Fibroblast of the conjunctiva (primary cell): ENCODE data around the gene PLCL2.
"Not testable (repeated sequence)": the region's sequence is repeated elsewhere in the genome, so short reads cannot be mapped to it uniquely, and the experiment has no call there.

ENCODE experiments used
- DNase-seq: peaks from one replicate; pipeline ENCODE4 v3.0.0-alpha.2; 2010; ENCODE audit warnings: low read depth

PLCL2 gene

DNA sequence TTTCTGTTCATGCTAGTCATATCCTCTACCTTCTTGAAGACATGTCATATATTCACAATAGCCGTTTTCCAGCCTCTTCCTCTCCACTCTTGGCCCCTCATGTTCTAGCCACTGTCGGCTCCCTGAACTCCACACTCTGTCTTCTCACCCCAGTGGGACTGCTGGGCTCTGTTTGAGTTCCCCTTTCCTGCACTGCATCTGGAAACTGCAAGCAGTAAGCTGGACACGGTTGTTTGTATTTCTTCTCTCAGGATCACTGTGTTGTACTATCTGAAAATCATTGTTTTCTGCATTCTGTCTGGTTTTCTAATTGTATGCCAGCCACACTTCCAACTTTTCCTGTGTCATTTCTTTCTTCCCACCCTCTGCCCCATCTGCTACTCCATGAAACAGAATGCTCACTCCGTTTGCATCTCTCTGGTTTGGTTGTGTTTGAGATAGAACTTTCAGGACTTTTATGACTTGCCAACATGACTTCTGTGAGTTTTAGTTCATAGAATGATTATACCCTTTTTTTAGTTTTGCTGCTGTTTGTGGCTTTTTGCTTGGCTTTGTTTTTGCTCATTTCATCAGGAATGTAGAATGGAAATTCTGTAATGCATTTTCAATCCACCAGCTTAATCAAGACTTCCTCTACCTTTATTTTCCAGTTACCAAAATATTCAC, 192.3 kb downstream of the PLCL2 start:
- DNase-seq, result no peak

DNA sequence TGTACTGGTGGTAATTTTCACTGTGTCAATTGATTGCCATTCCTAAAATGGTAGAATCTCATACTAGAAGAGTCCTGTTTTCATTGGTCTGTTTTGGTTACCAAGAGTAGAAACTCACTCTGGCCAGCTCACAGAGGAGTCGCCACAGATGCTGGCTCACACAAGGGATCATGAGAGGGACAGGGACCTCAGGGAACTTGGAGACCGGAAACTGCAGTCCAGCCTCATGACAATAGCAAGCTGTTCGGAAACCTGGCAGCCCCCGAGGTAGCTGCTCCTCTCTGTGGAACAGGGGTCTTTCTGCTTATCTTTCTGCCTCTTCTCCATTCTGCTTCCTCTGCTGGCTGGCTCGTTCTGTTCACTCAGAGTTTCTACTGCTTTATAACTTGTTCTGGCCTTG, 192.9 kb downstream of the PLCL2 start:
- no peak for DNase-seq

GRCh38 chr3:17078926-17079465, 194.2 kb downstream of the PLCL2 start:
- no peak for DNase-seq

GRCh38 chr3:17079933-17080332, 195.2 kb downstream of the PLCL2 start:
- DNase-seq, result no peak

- no peak for DNase-seq
Measured at GRCh38 chr3:17081520-17081919, 196.8 kb downstream of the PLCL2 start.

GRCh38 chr3:17087509-17087908, 202.8 kb downstream of the PLCL2 start:
- DNase-seq, result no peak

DNA sequence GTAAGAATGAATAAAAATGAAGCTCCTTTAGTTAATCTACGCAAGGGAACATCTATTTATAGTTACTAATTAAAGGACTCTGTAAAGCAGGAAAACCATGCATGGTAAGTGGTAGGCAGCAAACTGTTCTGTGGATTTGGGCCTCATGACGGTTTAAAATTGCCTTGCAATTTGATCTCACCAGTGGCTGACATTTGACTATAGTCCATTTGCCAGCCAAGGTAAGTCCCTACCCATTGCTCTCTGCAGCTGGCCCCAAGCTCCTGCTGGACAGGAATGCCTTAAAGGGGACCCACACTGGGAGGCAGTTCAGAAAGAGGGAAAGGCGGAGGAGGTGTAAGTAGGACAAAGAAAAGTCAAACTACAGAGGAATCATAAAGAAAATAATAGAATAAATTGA, 203.3 kb downstream of the PLCL2 start:
- no peak for DNase-seq

DNA sequence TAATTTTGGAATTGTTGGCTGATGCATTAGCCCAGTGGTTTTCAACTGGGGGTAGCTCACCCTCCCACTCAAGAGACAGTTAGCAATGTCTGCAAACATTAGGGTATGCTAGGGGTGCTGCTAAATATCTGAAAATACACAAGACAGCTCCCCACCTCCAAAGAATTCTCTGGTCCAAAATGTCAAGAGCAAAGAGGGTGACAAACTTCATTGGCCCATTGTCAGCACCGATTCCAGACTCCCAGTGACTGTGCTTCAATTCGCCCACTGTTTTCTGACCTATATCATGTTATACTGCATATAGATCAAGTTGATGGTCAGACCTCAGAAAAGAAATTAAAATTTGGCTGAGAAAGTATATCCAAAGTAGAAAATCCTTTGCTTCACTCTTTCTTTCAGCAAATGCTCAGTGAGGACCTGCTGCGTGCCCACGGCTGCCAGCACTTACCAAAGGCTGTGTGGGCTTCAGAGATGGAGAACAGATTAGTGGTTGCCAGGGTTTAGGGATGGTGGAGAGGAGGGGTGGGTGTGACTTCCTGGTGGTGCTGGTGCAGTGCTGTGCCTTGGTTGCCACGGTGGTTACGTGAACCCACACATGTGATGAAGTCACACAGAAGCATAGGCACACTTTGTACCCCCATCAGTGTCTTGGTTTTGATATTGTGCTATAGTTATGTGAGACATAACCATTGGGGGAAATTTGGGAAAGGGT, 204.0 kb downstream of the PLCL2 start:
- no peak for DNase-seq

DNA sequence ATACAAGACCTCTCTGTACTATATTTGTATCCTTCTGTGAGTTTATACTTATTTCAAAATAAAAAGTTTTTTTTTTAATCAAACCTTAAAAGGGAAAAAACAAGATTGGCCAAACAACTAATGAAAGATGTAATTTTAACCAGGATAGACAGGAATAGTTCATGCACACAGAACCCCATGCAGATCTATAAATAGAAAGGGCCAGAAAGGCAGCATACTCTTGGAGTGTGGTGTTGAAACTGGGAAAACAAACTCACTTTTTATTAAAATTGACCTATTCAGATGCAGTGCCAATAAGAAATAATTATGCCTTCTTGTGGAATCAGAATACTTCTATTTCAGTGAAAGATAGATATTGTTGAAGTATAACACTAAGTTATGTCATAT, 204.6 kb downstream of the PLCL2 start:
- DNase-seq, result no peak

- DNase-seq, result no peak
Measured at GRCh38 chr3:17090280-17090983, 205.7 kb downstream of the PLCL2 start.

GRCh38 chr3:17091910-17092582, 207.3 kb downstream of the PLCL2 start:
- DNase-seq, result no peak

DNA sequence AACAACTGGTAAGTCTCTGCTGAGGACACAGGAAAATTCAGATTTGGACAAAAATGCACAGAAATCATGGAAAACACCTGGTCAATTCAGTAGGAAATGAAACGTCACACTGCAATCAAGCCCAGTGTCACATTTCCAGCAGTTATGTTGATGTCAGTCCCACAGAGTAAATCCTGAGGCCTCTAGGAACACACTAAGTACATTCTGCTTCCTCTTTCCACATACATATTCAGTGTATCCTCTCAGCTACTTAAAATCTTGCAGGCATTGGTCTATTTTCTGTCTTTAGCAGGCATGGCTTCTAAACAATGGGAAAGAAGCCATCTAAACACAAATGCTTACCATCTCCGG, 207.8 kb downstream of the PLCL2 start:
- DNase-seq, result no peak

DNA sequence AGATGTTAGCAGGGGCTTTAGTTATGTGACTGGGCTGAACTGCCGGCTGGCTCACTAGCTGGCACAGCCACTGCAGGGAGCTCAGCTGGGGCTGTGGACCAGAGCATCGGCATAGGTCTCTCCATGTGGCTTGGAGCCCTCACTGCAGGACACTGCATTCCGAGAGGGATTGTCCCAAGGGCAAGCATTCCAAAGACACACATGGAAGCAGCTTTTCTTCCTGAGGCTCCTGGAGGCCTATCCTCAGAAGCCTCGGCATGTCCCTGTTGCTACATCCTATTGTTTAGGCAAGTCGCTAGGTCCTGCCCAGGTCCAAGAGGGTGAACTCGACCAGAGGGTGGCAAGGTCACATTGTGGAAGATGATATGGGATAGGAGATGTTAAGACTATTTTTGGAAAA, 209.8 kb downstream of the PLCL2 start:
- DNase-seq, result no peak

DNA sequence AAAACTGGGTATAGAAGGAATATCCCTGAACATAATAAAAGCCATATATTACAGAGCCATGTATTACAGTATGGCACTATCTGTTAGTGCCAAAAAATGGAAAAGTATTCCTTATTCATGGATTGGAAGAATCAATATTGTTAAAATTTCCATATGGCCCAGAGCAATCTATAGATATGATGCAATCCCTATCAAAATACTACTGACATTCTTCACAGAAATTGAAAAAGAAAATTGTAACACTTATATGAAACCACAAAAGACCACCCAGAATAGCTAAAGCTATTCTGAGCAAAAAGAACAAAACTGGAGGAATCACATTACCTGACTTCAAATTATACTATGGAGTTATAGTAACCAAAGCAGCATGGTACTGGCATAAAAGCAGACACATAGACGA, 218.8 kb downstream of the PLCL2 start:
- DNase-seq, result no peak

- DNase-seq, result not testable (repeated sequence)
Measured at GRCh38 chr3:17106801-17107200, 222.0 kb downstream of the PLCL2 start.

DNA sequence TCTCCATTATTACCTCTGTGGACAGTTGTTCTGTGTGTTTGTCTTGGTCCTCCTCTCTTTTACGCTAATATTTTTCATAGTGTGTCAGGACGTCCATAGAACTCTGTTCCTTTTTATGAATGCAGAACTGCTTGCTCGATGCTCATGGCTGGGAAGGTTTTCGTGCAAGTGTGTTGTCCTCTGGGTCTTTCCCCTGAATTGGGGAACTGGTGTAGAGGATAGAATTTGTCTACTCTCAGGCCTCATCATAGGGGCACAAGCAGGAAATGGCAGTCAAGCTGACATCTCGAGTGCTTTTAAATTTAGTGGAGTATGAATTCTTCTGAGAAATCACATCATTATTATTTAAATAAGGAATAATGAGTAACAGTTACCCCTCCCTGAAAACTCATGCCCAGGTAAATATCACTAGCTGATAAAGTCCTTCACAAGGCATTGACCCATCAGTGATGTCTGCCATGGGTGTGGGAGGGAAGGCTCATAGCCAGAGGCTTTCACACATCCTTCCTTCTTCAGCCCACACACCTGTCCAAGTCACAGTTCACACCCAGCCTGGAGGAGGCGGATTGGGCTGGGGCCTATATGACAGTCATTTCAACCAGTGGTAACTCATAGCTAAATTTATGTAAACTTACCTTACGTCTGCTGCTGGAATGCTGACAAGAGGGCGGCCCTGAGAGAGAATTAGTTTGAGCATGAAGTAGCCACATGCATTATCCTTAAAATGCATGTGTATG, 226.1 kb downstream of the PLCL2 start:
- DNase-seq, result no peak

GRCh38 chr3:17111586-17111985, 226.8 kb downstream of the PLCL2 start:
- DNase-seq, result no peak

DNA sequence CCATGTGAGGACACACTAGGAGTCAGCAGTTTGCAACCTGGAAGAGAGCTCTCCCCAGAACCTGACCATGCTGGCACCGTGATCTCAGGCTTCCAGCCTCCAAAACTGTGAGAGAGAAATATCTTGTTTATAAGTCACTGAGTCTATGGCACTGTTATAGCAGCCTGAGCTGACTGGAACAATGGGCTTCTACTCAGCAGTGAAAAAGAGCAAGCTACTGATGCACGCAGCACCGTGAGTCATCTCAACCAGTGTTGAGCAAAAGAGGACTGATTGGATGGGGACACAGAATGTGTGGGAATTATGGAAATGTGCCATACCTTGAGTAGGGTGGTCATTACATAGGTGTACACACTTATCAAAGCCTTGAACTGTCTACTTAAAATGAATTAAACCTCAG, 230.4 kb downstream of the PLCL2 start:
- no peak for DNase-seq

DNA sequence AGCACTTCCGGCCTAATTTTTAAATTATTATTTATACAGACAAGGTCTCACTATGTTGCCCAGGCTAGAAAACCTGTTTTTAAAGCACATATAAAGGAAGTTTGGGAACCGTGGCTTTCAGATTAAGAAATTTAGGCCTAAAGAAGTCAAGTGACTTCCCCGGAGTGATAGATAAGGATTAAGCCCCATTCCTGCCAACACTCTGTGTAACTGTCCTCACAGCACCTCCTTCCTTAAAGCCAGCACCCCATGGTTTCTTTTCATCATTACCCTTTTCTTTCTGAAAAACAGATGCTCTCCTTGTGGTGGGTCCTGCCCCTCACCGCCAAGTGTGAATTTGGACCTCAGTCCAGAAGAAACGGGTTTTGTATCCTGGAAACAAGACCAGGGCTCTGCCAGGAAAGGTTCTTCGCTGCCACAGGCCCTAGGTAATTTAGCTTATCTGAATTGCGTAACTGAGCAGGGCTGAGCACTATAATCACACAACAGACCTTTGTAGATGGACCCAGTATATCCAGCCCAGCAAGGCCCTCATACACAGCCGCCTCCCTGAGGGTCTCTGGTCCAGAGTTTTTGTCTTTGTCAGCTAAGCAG, 231.3 kb downstream of the PLCL2 start:
- DNase-seq, result no peak

DNA sequence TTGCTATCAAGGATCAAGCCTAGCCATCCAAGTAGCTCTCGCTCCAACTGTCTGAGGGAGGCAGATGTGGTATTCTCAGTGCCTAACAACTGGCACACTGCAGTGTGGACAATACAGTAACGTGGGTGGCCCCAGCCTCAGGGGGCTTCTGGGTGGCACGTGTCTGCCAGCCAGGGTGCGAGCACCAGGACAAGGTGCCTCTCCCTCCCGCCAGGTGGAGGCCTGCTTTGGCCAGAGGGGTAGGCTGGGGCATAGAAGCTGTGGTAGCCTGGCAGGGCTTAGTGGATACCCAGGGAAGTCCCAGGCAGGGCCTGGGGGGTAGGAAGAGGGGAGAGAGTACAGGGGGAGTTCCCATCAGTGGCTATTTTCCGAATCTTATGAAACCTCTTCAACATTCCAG, 234.0 kb downstream of the PLCL2 start:
- no peak for DNase-seq
